Caco-2 (cell line): Measurements from ENCODE around the gene QRFP. TPM values are rescaled to one million over a fixed set of nuclear protein-coding genes. Genes with fewer than 3 reads are reported as not detected.

Experiments used
- BruUV-seq: library from RNA; stranded (reverse); fragments of 400-500 nt; replicated peaks from 2 replicates; lab custom pipeline; 2021; lab: Mats Ljungman, UMichigan
- CTCF ChIA-PET: fragments of 300-600 bp; sonication (Branson Sonifier 250); formaldehyde crosslinking; loops from one replicate; lab custom pipeline; 2022; ENCODE audit warnings: antibody characterized with exemption; lab: Charles Lee
- POLR2A ChIA-PET: fragments of 300-600 bp; sonication (Branson Sonifier 250); formaldehyde crosslinking; loops from one replicate; lab custom pipeline; 2022; ENCODE audit warnings: antibody characterized with exemption; lab: Charles Lee
- DNase-seq, 2 experiments: peaks; one replicate each; pipeline versions ENCODE4 v3.0.0 to v3.0.0-alpha.2; 2020 to 2022
- H3K27me3 ChIP-seq: replicated peaks from 2 replicates; pipeline ENCODE4 v1.6.0; 2011; ENCODE audit warnings: low read length; ENCODE audit not compliant: control insufficient read depth, insufficient read depth
- H3K36me3 ChIP-seq: 2 replicates; pipeline ENCODE4 v1.5.1; 2011; ENCODE audit warnings: low read length; ENCODE audit not compliant: control insufficient read depth, insufficient read depth
- H3K4me1 ChIP-seq: fragments of 250-450 bp; sonication (Bioruptor Pico); 2 replicates; pipeline ENCODE4 v1.5.1; 2020; ENCODE audit warnings: mild to moderate bottlenecking
- H3K4me3 ChIP-seq: 2 replicates; pipeline ENCODE4 v1.5.1; 2011; ENCODE audit warnings: low read depth, mild to moderate bottlenecking, control low read depth, low read length
- H3K9me3 ChIP-seq: fragments of 250-450 bp; sonication (Bioruptor Pico); 2 replicates; pipeline ENCODE4 v1.5.1; 2020; ENCODE audit warnings: mild to moderate bottlenecking, moderate library complexity
- H3K27ac Mint-ChIP-seq: one replicate; pipeline ENCODE4 v1.8.0; 2022; ENCODE audit warnings: mixed read lengths; ENCODE audit not compliant: unreplicated experiment
- H3K27me3 Mint-ChIP-seq: one replicate; pipeline ENCODE4 v1.8.0; 2022; ENCODE audit warnings: mixed read lengths; ENCODE audit not compliant: insufficient read depth, unreplicated experiment
- H3K36me3 Mint-ChIP-seq: one replicate; pipeline ENCODE4 v1.8.0; 2022; ENCODE audit warnings: mild to moderate bottlenecking, mixed read lengths; ENCODE audit not compliant: insufficient read depth, unreplicated experiment
- H3K4me1 Mint-ChIP-seq: one replicate; pipeline ENCODE4 v1.8.0; 2022; ENCODE audit warnings: low read depth, mixed read lengths; ENCODE audit not compliant: unreplicated experiment
- H3K4me3 Mint-ChIP-seq: one replicate; pipeline ENCODE4 v1.8.0; 2022; ENCODE audit warnings: mild to moderate bottlenecking, moderate library complexity, mixed read lengths; ENCODE audit not compliant: unreplicated experiment
- H3K9me3 Mint-ChIP-seq: one replicate; pipeline ENCODE4 v1.8.0; 2022; ENCODE audit warnings: mixed read lengths; ENCODE audit not compliant: unreplicated experiment
- intact Hi-C: fragments of 100-400 bp; cut with micrococcal nuclease; formaldehyde crosslinking; loops from one replicate; pipeline ENCODE4 v1.10.0; 2022; ENCODE audit not compliant: unreplicated experiment
- total RNA-seq: library from RNA; stranded (reverse); gene quantifications from 2 replicates; pipeline ENCODE4 v1.2.3, GENCODE V29; 2022
- TF ChIP-seq, protein P1 (sequence below), 2 experiments: fragments of 200-600 bp in 1 of 2; IDR thresholded peaks; 1 replicate in 1 of 2; 2 replicates in 1 of 2; pipeline versions ENCODE4 v1.5.1 to v1.8.0; 2011 to 2022; ENCODE audit warnings: antibody characterized with exemption in 1 of 2, control low read depth in 1 of 2, inconsistent platforms in 1 of 2, low read depth in 1 of 2, low read length in 1 of 2, mild to moderate bottlenecking in 1 of 2, moderate library complexity in 1 of 2; ENCODE audit not compliant: insufficient read depth in 1 of 2, severe bottlenecking in 1 of 2, unreplicated experiment in 1 of 2

Gene QRFP
- total RNA-seq, 1 experiment from 2014 or later = not detected

- peak overlapping the region; percentile 41 for H3K4me3 ChIP-seq
- DNase-seq = no peak
- H3K36me3 ChIP-seq = no peaks in the 10 kb centered on the region
- H3K9me3 ChIP-seq = no peaks in the 10 kb centered on the region
- H3K36me3 Mint-ChIP-seq = peaks cover 6% of the 10 kb centered on the region
- TF ChIP-seq, protein P1, sequence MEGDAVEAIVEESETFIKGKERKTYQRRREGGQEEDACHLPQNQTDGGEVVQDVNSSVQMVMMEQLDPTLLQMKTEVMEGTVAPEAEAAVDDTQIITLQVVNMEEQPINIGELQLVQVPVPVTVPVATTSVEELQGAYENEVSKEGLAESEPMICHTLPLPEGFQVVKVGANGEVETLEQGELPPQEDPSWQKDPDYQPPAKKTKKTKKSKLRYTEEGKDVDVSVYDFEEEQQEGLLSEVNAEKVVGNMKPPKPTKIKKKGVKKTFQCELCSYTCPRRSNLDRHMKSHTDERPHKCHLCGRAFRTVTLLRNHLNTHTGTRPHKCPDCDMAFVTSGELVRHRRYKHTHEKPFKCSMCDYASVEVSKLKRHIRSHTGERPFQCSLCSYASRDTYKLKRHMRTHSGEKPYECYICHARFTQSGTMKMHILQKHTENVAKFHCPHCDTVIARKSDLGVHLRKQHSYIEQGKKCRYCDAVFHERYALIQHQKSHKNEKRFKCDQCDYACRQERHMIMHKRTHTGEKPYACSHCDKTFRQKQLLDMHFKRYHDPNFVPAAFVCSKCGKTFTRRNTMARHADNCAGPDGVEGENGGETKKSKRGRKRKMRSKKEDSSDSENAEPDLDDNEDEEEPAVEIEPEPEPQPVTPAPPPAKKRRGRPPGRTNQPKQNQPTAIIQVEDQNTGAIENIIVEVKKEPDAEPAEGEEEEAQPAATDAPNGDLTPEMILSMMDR (IDR thresholded peaks at IDR 0.05; ENCODE audit: insufficient read depth in 1 of 2, low read depth in 1 of 2, low read length in 1 of 2, severe bottlenecking in 1 of 2, unreplicated experiment in 1 of 2) = peak in 1 of 2 experiments; percentile 8
- H3K9me3 Mint-ChIP-seq = no peaks in the 10 kb centered on the region
- BruUV-seq = no TSS peak
- H3K27me3 ChIP-seq = peaks cover 1% of the 10 kb centered on the region; the same call in 1 of the 2 replicates
- ChIA-PET POLR2A (no interaction called here), CTCF (interaction anchor here (1.0 kb wide), 1 partner anchor 107 kb away, joined by 4 read pairs; no protein-coding TSS in a partner anchor)
- H3K4me1 ChIP-seq = peaks cover 31% of the 10 kb centered on the region
- H3K27ac Mint-ChIP-seq = no peak overlapping the region
- H3K4me3 Mint-ChIP-seq = peak overlapping the region; percentile 14
- H3K4me1 Mint-ChIP-seq = peaks cover 14% of the 10 kb centered on the region
- peaks cover 29% of the 10 kb centered on the region for H3K27me3 Mint-ChIP-seq
- intact Hi-C loops = loop anchor here (5.0 kb wide), 3 partner anchors 108 to 227 kb away; no protein-coding TSS in a partner anchor
Measured at GRCh38 chr9:130939405-130940026, 42.9 kb upstream of the QRFP start.

DNA sequence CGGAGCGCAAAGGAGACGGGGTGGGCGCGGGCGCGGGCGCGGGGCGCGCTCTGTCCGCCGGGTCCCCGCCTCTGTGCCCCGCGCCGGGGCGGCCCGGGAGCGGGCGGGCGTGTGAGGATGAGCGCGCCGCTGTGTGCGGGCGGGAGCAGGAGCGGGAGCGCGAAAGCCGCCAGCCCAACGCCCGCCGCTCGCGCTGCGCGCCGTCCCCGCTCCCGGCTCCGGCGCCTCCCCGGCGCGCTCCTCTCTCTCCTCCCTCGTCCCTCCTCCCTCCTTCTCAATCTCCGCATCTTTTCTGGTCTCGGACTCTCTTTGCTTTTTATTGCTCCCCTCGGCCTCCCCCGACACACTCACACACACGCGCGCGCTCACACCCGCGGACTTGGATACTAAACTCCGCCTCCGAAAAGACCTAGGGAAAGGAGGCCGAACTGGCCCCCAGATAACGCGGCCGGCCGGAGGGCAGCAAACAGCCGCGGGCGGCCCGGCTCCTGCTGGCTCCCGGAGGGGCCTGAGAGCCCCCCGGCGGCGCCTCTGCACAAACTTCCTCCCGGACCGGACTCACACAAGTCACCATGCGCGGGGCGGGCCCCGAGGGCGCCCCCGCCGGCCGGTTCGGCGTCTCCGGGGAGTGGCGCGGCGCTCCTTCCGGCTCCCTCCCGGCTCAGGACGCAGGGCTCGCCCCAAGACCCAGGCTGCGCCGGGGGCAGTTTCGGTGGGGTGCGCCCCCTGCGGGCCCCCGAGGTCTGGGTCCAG lies 42.2 kb upstream of the QRFP start, which contains the start of gene FIBCD1:
TSS of gene FIBCD1 (minus strand) at position 596 of the 753 bp plus-strand sequence. CDS start 640 bp downstream, outside the sequence.
- Histone ChIP-seq H3K9me3 (no peaks in the 10 kb centered on the region), H3K36me3 (no peaks in the 10 kb centered on the region), H3K27me3 (peaks cover 1% of the 10 kb centered on the region; the same call in 1 of the 2 replicates), H3K4me3 (peak within 1 kb of the TSS; percentile 41), H3K4me1 (peaks cover 31% of the 10 kb centered on the region)
- H3K4me3 Mint-ChIP-seq = peak within 1 kb of the TSS; percentile 90
- CTCF ChIA-PET = interaction anchor here (1.0 kb wide), 1 partner anchor 107 kb away, joined by 4 read pairs; no protein-coding TSS in a partner anchor
- H3K9me3 Mint-ChIP-seq = no peaks in the 10 kb centered on the region
- no TSS peak for BruUV-seq
- peaks cover 27% of the 10 kb centered on the region for H3K27me3 Mint-ChIP-seq
- peaks cover 6% of the 10 kb centered on the region for H3K36me3 Mint-ChIP-seq
- peak in 1 of 2 experiments; percentile 51 for DNase-seq
- peaks cover 14% of the 10 kb centered on the region for H3K4me1 Mint-ChIP-seq
- no peak within 1 kb of the TSS for H3K27ac Mint-ChIP-seq
- POLR2A ChIA-PET = no interaction called here
- TF ChIP-seq, protein P1 (IDR thresholded peaks at IDR 0.05; ENCODE audit: insufficient read depth in 1 of 2, low read depth in 1 of 2, low read length in 1 of 2, severe bottlenecking in 1 of 2, unreplicated experiment in 1 of 2) = peak; percentile 16 to 28
- intact Hi-C loops = no loop called here

- H3K4me1 Mint-ChIP-seq = peaks cover 14% of the 10 kb centered on the region
- Histone ChIP-seq H3K36me3 (no peaks in the 10 kb centered on the region), H3K27me3 (peaks cover 1% of the 10 kb centered on the region; the same call in 1 of the 2 replicates), H3K4me3 (peak overlapping the region; percentile 41), H3K9me3 (no peaks in the 10 kb centered on the region), H3K4me1 (peaks cover 32% of the 10 kb centered on the region)
- peaks cover 6% of the 10 kb centered on the region for H3K36me3 Mint-ChIP-seq
- no peak for DNase-seq
- CTCF ChIA-PET = no interaction called here
- no peaks in the 10 kb centered on the region for H3K9me3 Mint-ChIP-seq
- H3K27me3 Mint-ChIP-seq = peaks cover 24% of the 10 kb centered on the region
- TF ChIP-seq, protein P1 (IDR thresholded peaks at IDR 0.05; ENCODE audit: insufficient read depth in 1 of 2, low read depth in 1 of 2, low read length in 1 of 2, severe bottlenecking in 1 of 2, unreplicated experiment in 1 of 2) = no peak
- H3K4me3 Mint-ChIP-seq = peak overlapping the region; percentile 64
- intact Hi-C loops = no loop called here
- H3K27ac Mint-ChIP-seq = no peak overlapping the region
- BruUV-seq = no TSS peak
- POLR2A ChIA-PET = no interaction called here
Measured at GRCh38 chr9:130938184-130938651, 41.6 kb upstream of the QRFP start.
